Activated T-cell treated with anti-CD3 and anti-CD28 coated beads, Interleukin-2, amount 50 U/mL, for 48 hours (primary cell): Measurements from ENCODE around the gene SRD5A1.
A peak's percentile ranks its signal among the peaks of the same experiment; 100 is the strongest.

Experiments used
- DNase-seq, 2 experiments: peaks; one replicate each; pipeline ENCODE4 v3.0.0-alpha.2; 2020

SRD5A1 gene

GRCh38 chr5:6686915-6687409, 53.7 kb downstream of the SRD5A1 start:
- no peak for DNase-seq

GRCh38 chr5:6687505-6687904, 54.3 kb downstream of the SRD5A1 start:
- no peak for DNase-seq

- no peak for DNase-seq
These were observed 59.7 kb downstream of the SRD5A1 start for GRCh38 chr5:6692906-6693305.

GRCh38 chr5:6698696-6699095, 65.5 kb downstream of the SRD5A1 start:
- no peak for DNase-seq

GRCh38 chr5:6699357-6699756, 66.1 kb downstream of the SRD5A1 start:
- DNase-seq = no peak

- DNase-seq = no peak
These were observed 66.9 kb downstream of the SRD5A1 start for GRCh38 chr5:6700074-6700684.

GRCh38 chr5:6700685-6701355, 67.6 kb downstream of the SRD5A1 start:
- no peak for DNase-seq

GRCh38 chr5:6701491-6701890, 68.3 kb downstream of the SRD5A1 start:
- DNase-seq = no peak

- DNase-seq = no peak
These were observed 69.4 kb downstream of the SRD5A1 start for GRCh38 chr5:6702633-6703032.

- DNase-seq = no peak
These were observed 70.6 kb downstream of the SRD5A1 start for GRCh38 chr5:6703806-6704205.

GRCh38 chr5:6704361-6704851, 71.2 kb downstream of the SRD5A1 start:
- DNase-seq = no peak

- peak in 1 of 2 experiments; percentile 39 for DNase-seq
These were observed 71.8 kb downstream of the SRD5A1 start for GRCh38 chr5:6705088-6705487.

- DNase-seq = no peak
These were observed 72.7 kb downstream of the SRD5A1 start for GRCh38 chr5:6705959-6706358.

GRCh38 chr5:6707852-6708251, 74.6 kb downstream of the SRD5A1 start:
- DNase-seq = no peak

GRCh38 chr5:6708814-6709213, 75.6 kb downstream of the SRD5A1 start:
- DNase-seq = no peak

- DNase-seq = no peak
These were observed 76.8 kb downstream of the SRD5A1 start for GRCh38 chr5:6710070-6710469.

- DNase-seq = no peak
These were observed 77.5 kb downstream of the SRD5A1 start for GRCh38 chr5:6710551-6711318.

- DNase-seq = no peak
These were observed 78.3 kb downstream of the SRD5A1 start for GRCh38 chr5:6711409-6712141.

- DNase-seq = peak; percentile 73 to 76
These were observed 78.9 kb downstream of the SRD5A1 start for GRCh38 chr5:6712142-6712576.

- peak; percentile 97 for DNase-seq
These were observed 79.5 kb downstream of the SRD5A1 start for GRCh38 chr5:6712577-6713273.

- DNase-seq = no peak
These were observed 80.3 kb downstream of the SRD5A1 start, which contains the start of gene TENT4A for GRCh38 chr5:6713274-6714225. TENT4A (plus strand) TSS chr5:6713432; CDS start chr5:6713984, 552 bp downstream.
